ENCODE results near the gene C15orf40.

GRCh38 chr15:82993144-82993543 is 18.3 kb downstream of the C15orf40 start:
- TF ChIP-seq, protein P1, sequence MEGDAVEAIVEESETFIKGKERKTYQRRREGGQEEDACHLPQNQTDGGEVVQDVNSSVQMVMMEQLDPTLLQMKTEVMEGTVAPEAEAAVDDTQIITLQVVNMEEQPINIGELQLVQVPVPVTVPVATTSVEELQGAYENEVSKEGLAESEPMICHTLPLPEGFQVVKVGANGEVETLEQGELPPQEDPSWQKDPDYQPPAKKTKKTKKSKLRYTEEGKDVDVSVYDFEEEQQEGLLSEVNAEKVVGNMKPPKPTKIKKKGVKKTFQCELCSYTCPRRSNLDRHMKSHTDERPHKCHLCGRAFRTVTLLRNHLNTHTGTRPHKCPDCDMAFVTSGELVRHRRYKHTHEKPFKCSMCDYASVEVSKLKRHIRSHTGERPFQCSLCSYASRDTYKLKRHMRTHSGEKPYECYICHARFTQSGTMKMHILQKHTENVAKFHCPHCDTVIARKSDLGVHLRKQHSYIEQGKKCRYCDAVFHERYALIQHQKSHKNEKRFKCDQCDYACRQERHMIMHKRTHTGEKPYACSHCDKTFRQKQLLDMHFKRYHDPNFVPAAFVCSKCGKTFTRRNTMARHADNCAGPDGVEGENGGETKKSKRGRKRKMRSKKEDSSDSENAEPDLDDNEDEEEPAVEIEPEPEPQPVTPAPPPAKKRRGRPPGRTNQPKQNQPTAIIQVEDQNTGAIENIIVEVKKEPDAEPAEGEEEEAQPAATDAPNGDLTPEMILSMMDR (IDR thresholded peaks at IDR 0.05) = no peak
- TF ChIP-seq MAX (CRISPR knock-in tag; IDR thresholded peaks at IDR 0.05) = no peak

Data from WTC11 (cell line).